BLaER1 (cell line): Measurements from ENCODE around the gene CHST15.
A peak's percentile ranks its signal among the peaks of the same experiment; 100 is the strongest.

Source experiments
- H3K27ac ChIP-seq: shearing (Covaris generic); formaldehyde crosslinking; 2 replicates; pipeline ENCODE4 v1.8.1; 2022
- H3K27me3 ChIP-seq: shearing (Covaris generic); formaldehyde crosslinking; 2 replicates; pipeline ENCODE4 v1.8.1; 2022
- H3K36me3 ChIP-seq: shearing (Covaris generic); formaldehyde crosslinking; 2 replicates; pipeline ENCODE4 v1.8.1; 2022
- H3K4me1 ChIP-seq: shearing (Covaris generic); formaldehyde crosslinking; 2 replicates; pipeline ENCODE4 v1.8.1; 2022
- H3K4me2 ChIP-seq: shearing (Covaris generic); formaldehyde crosslinking; 2 replicates; pipeline ENCODE4 v1.8.1; 2022
- H3K4me3 ChIP-seq: shearing (Covaris generic); formaldehyde crosslinking; 2 replicates; pipeline ENCODE4 v1.8.1; 2022
- H3K9ac ChIP-seq: shearing (Covaris generic); formaldehyde crosslinking; 2 replicates; pipeline ENCODE4 v1.8.1; 2022
- H3K9me3 ChIP-seq: shearing (Covaris generic); formaldehyde crosslinking; 2 replicates; pipeline ENCODE4 v1.8.1; 2022
- H4K20me1 ChIP-seq: shearing (Covaris generic); formaldehyde crosslinking; 2 replicates; pipeline ENCODE4 v1.8.1; 2022
- Cebpa-rat ChIP-seq: shearing (Covaris generic); IDR thresholded peaks from 2 replicates; pipeline ENCODE4 v1.8.1; 2022

Gene CHST15

GRCh38 chr10:124033887-124034218 lies 59.5 kb downstream of the CHST15 start:
- H3K27ac ChIP-seq: no peak overlapping the region
- H3K36me3 ChIP-seq: peaks cover 97% of the 10 kb centered on the region

GRCh38 chr10:124032971-124033886 lies 60.2 kb downstream of the CHST15 start:
- Histone ChIP-seq H3K27ac (no peak overlapping the region), H4K20me1 (peaks cover 89% of the 10 kb centered on the region), H3K9me3 (no peaks in the 10 kb centered on the region), H3K9ac (no peak overlapping the region), H3K36me3 (peaks cover 97% of the 10 kb centered on the region), H3K27me3 (no peaks in the 10 kb centered on the region), H3K4me2 (no peak overlapping the region), H3K4me3 (no peak overlapping the region), H3K4me1 (peaks cover 33% of the 10 kb centered on the region)
- TF ChIP-seq Cebpa-rat: no peak

More at GRCh38 chr10:124033887-124034218, 59.5 kb downstream of the CHST15 start:
- no peaks in the 10 kb centered on the region for H3K27me3 ChIP-seq
- peaks cover 39% of the 10 kb centered on the region for H3K4me1 ChIP-seq
- no peak overlapping the region for H3K4me2 ChIP-seq
- peaks cover 85% of the 10 kb centered on the region for H4K20me1 ChIP-seq
- H3K9me3 ChIP-seq: no peaks in the 10 kb centered on the region
- H3K4me3 ChIP-seq: no peak overlapping the region
- TF ChIP-seq Cebpa-rat: no peak
- no peak overlapping the region for H3K9ac ChIP-seq

- no peak overlapping the region for H3K9ac ChIP-seq
- H3K4me2 ChIP-seq: no peak overlapping the region
- H3K27ac ChIP-seq: no peak overlapping the region
- H3K27me3 ChIP-seq: no peaks in the 10 kb centered on the region
- no peak for TF ChIP-seq Cebpa-rat
- no peaks in the 10 kb centered on the region for H3K9me3 ChIP-seq
- no peak overlapping the region for H3K4me3 ChIP-seq
- H4K20me1 ChIP-seq: peaks cover 94% of the 10 kb centered on the region
- peaks cover 26% of the 10 kb centered on the region for H3K4me1 ChIP-seq
- H3K36me3 ChIP-seq: peaks cover 97% of the 10 kb centered on the region
Measured at GRCh38 chr10:124032087-124032935, 61.1 kb downstream of the CHST15 start.

GRCh38 chr10:124030492-124031110 lies 62.8 kb downstream of the CHST15 start:
- H3K9ac ChIP-seq: no peak overlapping the region
- H4K20me1 ChIP-seq: peaks cover 90% of the 10 kb centered on the region
- no peak overlapping the region for H3K4me2 ChIP-seq
- no peaks in the 10 kb centered on the region for H3K9me3 ChIP-seq
- no peaks in the 10 kb centered on the region for H3K27me3 ChIP-seq
- no peak for TF ChIP-seq Cebpa-rat
- peaks cover 25% of the 10 kb centered on the region for H3K4me1 ChIP-seq
- H3K4me3 ChIP-seq: no peak overlapping the region
- peaks cover 100% of the 10 kb centered on the region for H3K36me3 ChIP-seq
- no peak overlapping the region for H3K27ac ChIP-seq

GRCh38 chr10:124030061-124030460 lies 63.3 kb downstream of the CHST15 start:
- H3K4me3 ChIP-seq: no peak overlapping the region
- TF ChIP-seq Cebpa-rat: no peak
- no peak overlapping the region for H3K4me2 ChIP-seq
- H3K9ac ChIP-seq: no peak overlapping the region
- peaks cover 20% of the 10 kb centered on the region for H3K4me1 ChIP-seq
- H3K36me3 ChIP-seq: peaks cover 100% of the 10 kb centered on the region
- H3K9me3 ChIP-seq: no peaks in the 10 kb centered on the region
- no peak overlapping the region for H3K27ac ChIP-seq
- H3K27me3 ChIP-seq: no peaks in the 10 kb centered on the region
- peaks cover 86% of the 10 kb centered on the region for H4K20me1 ChIP-seq

GRCh38 chr10:124029559-124029958 lies 63.8 kb downstream of the CHST15 start:
- H4K20me1 ChIP-seq: peaks cover 86% of the 10 kb centered on the region
- no peak for TF ChIP-seq Cebpa-rat

GRCh38 chr10:124028700-124029480 lies 64.5 kb downstream of the CHST15 start:
- Histone ChIP-seq H3K4me1 (peaks cover 19% of the 10 kb centered on the region), H3K4me3 (no peak overlapping the region), H3K9ac (no peak overlapping the region), H3K4me2 (no peak overlapping the region), H4K20me1 (peaks cover 85% of the 10 kb centered on the region), H3K27ac (no peak overlapping the region), H3K36me3 (peaks cover 100% of the 10 kb centered on the region), H3K9me3 (no peaks in the 10 kb centered on the region), H3K27me3 (no peaks in the 10 kb centered on the region)
- no peak for TF ChIP-seq Cebpa-rat

More at GRCh38 chr10:124029559-124029958, 63.8 kb downstream of the CHST15 start:
- Histone ChIP-seq H3K9ac (no peak overlapping the region), H3K4me3 (no peak overlapping the region), H3K4me2 (no peak overlapping the region), H3K27me3 (no peaks in the 10 kb centered on the region), H3K36me3 (peaks cover 100% of the 10 kb centered on the region), H3K9me3 (no peaks in the 10 kb centered on the region), H3K27ac (no peak overlapping the region), H3K4me1 (peaks cover 19% of the 10 kb centered on the region)

GRCh38 chr10:124027651-124028050 lies 65.7 kb downstream of the CHST15 start:
- H3K4me2 ChIP-seq: no peak overlapping the region
- no peaks in the 10 kb centered on the region for H3K27me3 ChIP-seq
- no peak overlapping the region for H3K4me3 ChIP-seq
- peaks cover 78% of the 10 kb centered on the region for H4K20me1 ChIP-seq
- H3K4me1 ChIP-seq: peaks cover 19% of the 10 kb centered on the region
- no peaks in the 10 kb centered on the region for H3K9me3 ChIP-seq
- no peak for TF ChIP-seq Cebpa-rat
- no peak overlapping the region for H3K9ac ChIP-seq
- peaks cover 100% of the 10 kb centered on the region for H3K36me3 ChIP-seq
- no peak overlapping the region for H3K27ac ChIP-seq

- no peak for TF ChIP-seq Cebpa-rat
- Histone ChIP-seq H3K4me1 (peaks cover 19% of the 10 kb centered on the region), H3K36me3 (peaks cover 100% of the 10 kb centered on the region), H3K9ac (no peak overlapping the region), H4K20me1 (peaks cover 78% of the 10 kb centered on the region), H3K27ac (0 out of 2 replicates have a peak overlapping the region, but pooled peaks have one; percentile 55), H3K4me3 (no peak overlapping the region), H3K9me3 (no peaks in the 10 kb centered on the region), H3K4me2 (peak overlapping the region; percentile 23; the same call in 1 of the 2 replicates), H3K27me3 (no peaks in the 10 kb centered on the region)
Measured at GRCh38 chr10:124027031-124027611, 66.3 kb downstream of the CHST15 start.
